Liver (tissue), 9 donors: Measurements from ENCODE around the gene PDXDC1. TPM values are rescaled to one million over a fixed set of nuclear protein-coding genes. Genes with fewer than 3 reads are reported as not detected.
"Not testable (repeated sequence)": the region's sequence is repeated elsewhere in the genome, so short reads cannot be mapped to it uniquely, and the experiment has no call there.

Experiments used
- DNase-seq: peaks from one replicate; pipeline ENCODE4 v3.0.0-alpha.2; 2017; ENCODE audit warnings: low spot score
- H3K27ac ChIP-seq, 2 donors: one replicate each; pipeline ENCODE4 v1.7.0; 2013; ENCODE audit warnings: inconsistent platforms in 2 of 2, low read length in 2 of 2, control low read depth in 1 of 2, low read depth in 1 of 2, mild to moderate bottlenecking in 1 of 2
- H3K27me3 ChIP-seq, 4 donors: one replicate each; pipeline versions ENCODE4 v1.6.1 to v1.7.0; 2013; ENCODE audit warnings: low read length in 3 of 4, inconsistent platforms in 1 of 4, mild to moderate bottlenecking in 1 of 4, moderate library complexity in 1 of 4; ENCODE audit not compliant: control insufficient read depth in 4 of 4, insufficient read depth in 4 of 4
- H3K36me3 ChIP-seq, 4 donors: one replicate each; pipeline versions ENCODE4 v1.6.1 to v1.7.0; 2013; ENCODE audit warnings: low read length in 3 of 4, mild to moderate bottlenecking in 3 of 4, low read depth in 1 of 4, moderate library complexity in 1 of 4; ENCODE audit not compliant: control insufficient read depth in 4 of 4, insufficient read depth in 3 of 4
- H3K4me1 ChIP-seq, 4 donors: one replicate each; pipeline versions ENCODE4 v1.6.1 to v1.7.0; 2013; ENCODE audit warnings: low read length in 3 of 4, mild to moderate bottlenecking in 3 of 4, moderate library complexity in 1 of 4; ENCODE audit not compliant: control insufficient read depth in 4 of 4, insufficient read depth in 4 of 4
- H3K4me3 ChIP-seq, 3 donors: one replicate each; pipeline versions ENCODE4 v1.6.1 to v1.7.0; 2013; ENCODE audit warnings: low read length in 3 of 3, control low read depth in 1 of 3, low read depth in 1 of 3, mild to moderate bottlenecking in 1 of 3
- H3K9ac ChIP-seq, 2 donors: one replicate each; pipeline ENCODE4 v1.7.0; 2013; ENCODE audit warnings: low read length in 2 of 2, mild to moderate bottlenecking in 2 of 2, moderate library complexity in 2 of 2, control low read depth in 1 of 2, low read depth in 1 of 2
- H3K9me3 ChIP-seq, 4 donors: one replicate each; pipeline versions ENCODE4 v1.6.1 to v1.7.0; 2013; ENCODE audit warnings: low read length in 3 of 4; ENCODE audit not compliant: control insufficient read depth in 4 of 4
- FOXA2 ChIP-seq: IDR thresholded peaks from 2 replicates; pipeline ENCODE4 v1.6.1; 2016; ENCODE audit warnings: antibody characterized with exemption
- GABPA ChIP-seq, 2 donors: IDR thresholded peaks in 1 of 2; conservative IDR thresholded peaks in 1 of 2; 2 replicates each; pipeline ENCODE4 v1.6.1; 2016; ENCODE audit warnings: antibody characterized with exemption in 2 of 2, mild to moderate bottlenecking in 1 of 2, moderate library complexity in 1 of 2
- HNF4A ChIP-seq, 2 donors: conservative IDR thresholded peaks; 2 replicates each; pipeline ENCODE4 v1.6.1; 2016; ENCODE audit warnings: antibody characterized with exemption in 2 of 2, mild to moderate bottlenecking in 2 of 2
- NR2F2 ChIP-seq: IDR thresholded peaks from 2 replicates; pipeline ENCODE4 v1.6.1; 2016; ENCODE audit warnings: antibody characterized with exemption
- RAD21 ChIP-seq, 2 donors: IDR thresholded peaks; 2 replicates each; pipeline ENCODE4 v1.6.1; 2016; ENCODE audit warnings: antibody characterized with exemption in 2 of 2, mild to moderate bottlenecking in 2 of 2
- RXRA ChIP-seq, 2 donors: IDR thresholded peaks; 2 replicates each; pipeline ENCODE4 v1.6.1; 2017 to 2018; ENCODE audit warnings: antibody characterized with exemption in 2 of 2, mild to moderate bottlenecking in 1 of 2
- SP1 ChIP-seq: IDR thresholded peaks from 2 replicates; pipeline ENCODE4 v1.6.1; 2018; ENCODE audit warnings: antibody characterized with exemption, mild to moderate bottlenecking
- YY1 ChIP-seq: IDR thresholded peaks from 2 replicates; pipeline ENCODE4 v1.6.1; 2016; ENCODE audit warnings: antibody characterized with exemption, mild to moderate bottlenecking
- ZBTB33 ChIP-seq: IDR thresholded peaks from 2 replicates; pipeline ENCODE4 v1.6.1; 2016; ENCODE audit warnings: antibody characterized with exemption
- WGBS: extraction: QIAGEN DNeasy Blood & Tissue Kit; methylation state at CpG from one replicate; pipeline ENCODE4 v1.1.7; 2013; 5-methylcytosine and 5-hydroxymethylcytosine counted together
- polyA plus RNA-seq, 2 donors: library from polyadenylated mRNA; stranded (reverse) in 1 of 2; unstranded in 1 of 2; fragments of 200-250 nt in 1 of 2; fragments of >200 nt in 1 of 2; fragmentation: Nextera tagmentation in 1 of 2; extraction: Ambion mirVana in 1 of 2; gene quantifications; one replicate each; pipeline versions ENCODE4 v1.2.1 to v1.2.3, GENCODE V29; 2013 to 2015
- total RNA-seq, 2 donors: library from RNA; depleted of rRNA; stranded (reverse); fragments of >200 nt; gene quantifications; one replicate each; pipeline ENCODE4 v1.2.3, GENCODE V29; 2014
- donor health status: healthy.
- donor health status: healthy.
- donor health status: healthy.
- donor health status: healthy.
- donor health status: healthy.

The PDXDC1 gene
- total and polyA plus RNA-seq, 4 donors, result 44.7 to 165 (median 58.0) TPM

DNA sequence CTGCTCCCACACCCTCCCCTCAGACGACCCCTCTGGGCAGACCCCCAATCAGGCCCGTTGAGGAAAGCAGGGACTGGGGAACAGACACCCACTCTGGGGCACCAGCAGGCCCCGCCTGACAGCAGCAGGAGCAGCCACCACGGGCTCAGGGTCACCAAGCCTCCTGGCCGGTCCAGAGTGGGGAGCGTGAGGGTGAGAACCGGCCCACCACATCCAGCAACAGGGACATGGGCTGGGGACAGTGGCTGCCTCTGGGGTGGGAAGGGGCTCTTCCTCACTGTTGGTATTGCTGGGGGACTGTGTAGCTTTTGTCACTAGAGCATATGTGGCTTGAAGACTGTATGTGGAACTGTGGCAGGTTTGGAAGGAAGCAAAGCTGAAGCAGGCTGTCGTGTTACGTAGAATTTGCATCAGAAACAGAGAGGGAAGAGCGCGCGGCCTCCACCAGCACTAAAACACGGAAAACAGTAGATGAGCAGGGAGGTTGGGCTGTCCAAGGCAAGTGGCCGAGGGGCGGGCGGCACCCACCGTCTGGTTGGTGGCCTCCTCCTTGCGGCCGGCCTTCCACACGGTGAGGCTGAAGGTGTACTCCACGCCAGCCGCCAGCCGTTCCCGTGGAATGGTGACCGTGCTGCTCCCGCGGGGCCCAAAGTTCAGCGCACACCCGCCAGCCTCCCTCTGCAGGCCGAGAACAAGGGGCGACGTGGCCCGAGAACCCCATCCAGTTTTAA is 160.1 kb downstream of the PDXDC1 start:
- not testable (repeated sequence) for H3K4me1 ChIP-seq, H3K9me3 ChIP-seq, H3K9ac ChIP-seq, H3K36me3 ChIP-seq, H3K27me3 ChIP-seq, H3K27ac ChIP-seq, H3K4me3 ChIP-seq, DNase-seq
- WGBS, result 97% methylated on average over 25 of the region's 33 CpGs

- not testable (repeated sequence) for H3K9ac ChIP-seq, H3K4me1 ChIP-seq, H3K36me3 ChIP-seq, H3K9me3 ChIP-seq, H3K4me3 ChIP-seq, H3K27me3 ChIP-seq, H3K27ac ChIP-seq
- peak; percentile 28 for DNase-seq
- WGBS, result 89% methylated on average over 41 of the region's 50 CpGs
Observed at GRCh38 chr16:15135483-15136360, 160.9 kb downstream of the PDXDC1 start.

GRCh38 chr16:15137514-15137913 is 162.7 kb downstream of the PDXDC1 start:
- not testable (repeated sequence) for H3K4me1 ChIP-seq, H3K36me3 ChIP-seq, H3K4me3 ChIP-seq, H3K27ac ChIP-seq, DNase-seq, H3K9me3 ChIP-seq, H3K27me3 ChIP-seq, H3K9ac ChIP-seq
- WGBS, result 91% methylated on average over 11 of the region's 15 CpGs

GRCh38 chr16:15140444-15141365 is 165.9 kb downstream of the PDXDC1 start:
- not testable (repeated sequence) for H3K4me1 ChIP-seq, H3K4me3 ChIP-seq
- 86% methylated on average over 30 of the region's 30 CpGs for WGBS

GRCh38 chr16:15141586-15141985 is 166.8 kb downstream of the PDXDC1 start:
- Histone ChIP-seq H3K36me3 (no peaks in the 10 kb centered on the region), H3K4me1 (peaks cover 0 to 2% (median 0%) of the 10 kb centered on the region in 4 donors), H3K9ac (no peak overlapping the region), H3K9me3 (no peaks in the 10 kb centered on the region), H3K27me3 (no peaks in the 10 kb centered on the region), H3K27ac (no peak overlapping the region), H3K4me3 (no peak overlapping the region)
- TF ChIP-seq RAD21 (IDR thresholded peaks at IDR 0.05) (no peak), HNF4A (conservative IDR thresholded peaks at IDR 0.05) (no peak), ZBTB33 (no peak), NR2F2 (no peak), GABPA (IDR thresholded peaks at IDR 0.05 in 1 of 2, conservative IDR thresholded peaks at IDR 0.05 in 1 of 2) (no peak), RXRA (IDR thresholded peaks at IDR 0.05) (no peak), YY1 (no peak), FOXA2 (no peak), SP1 (no peak)
- WGBS, result 95% methylated on average over 15 of the region's 15 CpGs
- DNase-seq, result no peak

More at GRCh38 chr16:15140444-15141365, 165.9 kb downstream of the PDXDC1 start:
- DNase-seq, H3K9ac ChIP-seq, H3K27me3 ChIP-seq, H3K27ac ChIP-seq, H3K36me3 ChIP-seq, H3K9me3 ChIP-seq: not testable (repeated sequence)
